Stimulated activated CD4-positive, alpha-beta T cell treated with anti-CD3 and anti-CD28 coated beads, Interleukin-4, amount 100 ng/mL, for 1 hour (primary cell): ENCODE results near the gene AP1S1.
"Not testable (repeated sequence)": the region's sequence is repeated elsewhere in the genome, so short reads cannot be mapped to it uniquely, and the experiment has no call there.

Source experiments
- DNase-seq: peaks from one replicate; pipeline ENCODE4 v3.0.0-alpha.2; 2020

The AP1S1 gene

DNA sequence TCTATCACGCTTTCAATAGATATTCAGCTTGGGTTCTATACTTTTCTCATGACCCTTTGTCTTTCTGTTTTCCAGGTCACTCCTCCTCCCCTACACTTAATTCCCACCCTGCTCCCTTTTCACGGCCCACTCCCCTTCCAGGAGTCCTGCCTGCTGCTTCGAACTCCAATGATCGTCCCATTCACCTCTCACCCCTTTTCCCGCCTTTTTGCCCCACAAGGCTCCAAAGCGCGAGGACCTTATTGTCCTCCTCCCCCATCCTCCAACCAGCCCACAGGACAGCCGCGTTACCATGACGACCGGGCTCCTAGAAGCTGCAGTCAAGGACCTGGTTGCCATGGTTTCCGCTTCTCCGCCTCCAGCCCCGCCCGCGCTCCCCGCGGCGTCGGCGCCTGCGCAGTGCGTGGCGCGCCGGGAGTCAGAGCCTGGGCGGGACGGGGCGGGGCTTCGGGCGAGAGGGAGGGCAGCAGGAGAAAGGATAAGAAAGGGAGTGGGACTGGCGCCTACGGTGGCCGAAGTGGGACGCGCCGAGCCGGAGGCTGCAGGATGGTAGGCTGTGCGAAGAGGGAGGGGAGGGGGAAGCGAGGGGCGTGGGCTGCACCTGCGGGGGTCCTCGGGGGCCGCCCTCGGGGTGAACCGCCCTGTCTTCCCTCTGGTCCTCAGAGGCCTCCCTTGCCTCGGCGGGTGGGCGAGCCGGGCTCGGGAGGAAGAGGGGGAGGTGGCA, at the start of gene AP1S1:
Gene AP1S1 (plus strand): TSS at position 508 of the 724 bp plus-strand sequence. CDS start 39 bp downstream, at position 547.
- peak; percentile 90 for DNase-seq

DNA sequence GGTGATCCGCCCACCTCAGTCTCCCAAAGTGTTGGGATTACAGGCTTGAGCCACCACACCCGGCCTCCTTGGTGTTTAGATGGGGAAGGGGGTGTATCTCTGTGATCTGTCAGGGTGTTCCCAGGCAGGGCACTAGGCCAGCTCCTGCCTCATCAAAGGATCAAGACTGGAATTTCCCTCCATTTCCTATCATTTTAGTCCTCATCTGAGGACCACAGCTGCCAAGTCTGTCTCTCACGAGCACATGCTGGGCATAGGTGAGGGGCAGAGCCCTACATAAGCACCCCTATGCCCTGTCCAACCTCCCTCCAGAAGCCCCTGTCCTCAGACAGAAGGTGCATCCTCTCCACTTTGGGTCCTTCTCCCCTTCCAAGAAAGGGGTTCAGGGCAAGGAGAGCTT, 49.5 kb upstream of the AP1S1 start:
- no peak for DNase-seq

DNA sequence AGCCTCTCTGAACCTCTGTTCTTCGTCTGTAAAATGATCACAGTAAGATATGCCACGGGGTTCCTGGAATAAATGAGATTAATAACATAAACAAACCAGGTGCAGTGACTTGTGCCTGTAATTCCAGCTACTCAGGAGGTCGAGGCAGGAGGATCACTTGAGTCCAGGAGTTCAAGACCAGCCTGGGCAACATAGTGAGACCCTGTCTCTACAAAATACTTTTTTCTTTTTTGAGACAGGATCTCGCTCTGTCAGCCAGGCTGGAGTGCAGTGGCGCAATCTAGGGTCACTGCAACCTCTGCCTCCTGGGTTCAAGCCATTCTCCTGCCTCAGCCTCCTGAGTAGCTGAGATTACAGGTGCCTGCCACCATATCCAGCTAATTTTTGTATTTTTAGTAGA, 49.0 kb upstream of the AP1S1 start:
- DNase-seq: not testable (repeated sequence)

DNA sequence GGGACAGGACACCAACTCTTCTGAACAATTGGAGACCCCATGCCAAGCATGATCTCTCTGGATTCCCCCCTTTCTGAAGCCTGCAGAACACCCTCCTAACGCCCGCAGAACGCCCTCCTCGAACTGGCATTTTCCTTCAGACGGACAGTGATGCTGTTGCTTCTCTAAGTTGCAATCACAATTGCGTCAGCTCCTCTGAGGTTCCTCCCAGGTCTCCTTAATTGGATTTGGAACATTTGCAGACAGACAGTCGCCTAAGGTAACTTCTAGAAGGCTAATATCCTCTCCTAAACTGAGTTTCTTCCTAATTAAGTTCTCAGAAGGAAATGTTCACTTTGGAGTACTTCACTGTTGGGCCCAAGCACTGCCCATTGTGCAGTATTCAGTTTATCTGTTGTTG, 47.9 kb upstream of the AP1S1 start:
- no peak for DNase-seq

DNA sequence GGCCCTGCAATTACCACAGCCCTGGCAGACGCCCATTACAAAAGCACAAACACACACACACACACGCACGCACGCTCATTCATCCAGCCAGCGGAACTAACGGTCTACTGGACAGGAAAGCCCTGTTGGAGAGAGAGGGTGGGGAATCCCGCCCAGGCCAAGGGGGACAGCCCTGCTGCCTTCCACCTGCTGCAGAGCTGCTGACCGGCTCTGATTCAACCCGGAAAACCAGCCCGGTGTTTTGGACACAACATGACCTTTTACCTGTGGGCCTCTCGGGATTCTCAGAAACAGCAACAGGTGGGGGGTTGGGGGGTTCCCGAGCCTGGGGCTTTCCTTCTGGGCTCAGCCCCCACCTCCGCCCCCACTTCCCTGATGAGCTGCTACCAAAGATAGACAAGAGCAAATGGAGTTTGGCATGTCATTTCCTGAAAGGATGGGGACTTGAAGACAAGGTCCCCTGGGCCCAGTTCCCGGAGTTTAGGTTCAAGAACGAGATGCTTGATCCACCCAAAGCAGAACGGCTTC, 45.9 kb upstream of the AP1S1 start:
- DNase-seq: no peak

DNA sequence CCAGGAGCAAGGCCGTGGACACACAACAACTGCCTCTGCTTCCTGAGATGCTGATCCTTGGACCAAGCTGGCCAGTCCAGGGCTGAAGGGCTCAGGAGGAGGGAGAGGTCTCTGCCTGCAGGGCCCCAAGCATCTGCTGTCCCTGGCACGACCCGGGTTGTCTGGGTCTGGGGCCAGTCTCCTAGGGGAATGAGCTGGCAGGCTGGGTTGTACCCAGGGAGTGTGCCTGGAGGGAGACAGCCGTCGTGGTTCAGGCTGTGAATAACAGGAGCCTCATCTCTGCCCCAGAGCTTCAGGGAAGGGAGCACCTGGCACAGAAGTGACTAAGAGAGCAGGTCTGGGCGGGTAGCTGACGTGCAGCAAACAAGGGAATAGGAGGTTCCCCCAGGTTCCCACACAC, 45.3 kb upstream of the AP1S1 start:
- no peak for DNase-seq

DNA sequence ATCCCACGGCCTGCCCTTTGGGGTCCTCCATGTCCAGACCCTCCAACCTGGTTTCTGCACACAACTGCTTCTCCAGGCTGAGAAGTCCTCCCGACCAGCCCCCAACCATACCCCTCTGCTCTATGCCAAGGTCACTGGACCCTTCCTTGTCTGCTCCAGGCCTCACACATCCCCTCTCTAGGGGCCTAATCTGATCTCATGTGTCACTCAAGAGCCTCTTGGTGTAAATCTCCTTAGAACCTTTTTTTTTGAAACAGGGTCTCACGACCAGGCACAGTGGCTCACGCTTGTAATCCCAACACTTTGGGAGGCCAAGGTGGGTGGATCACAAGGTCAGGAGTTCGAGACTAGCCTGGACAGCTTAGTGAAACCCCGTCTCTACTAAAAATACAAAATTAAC, 44.9 kb upstream of the AP1S1 start:
- no peak for DNase-seq

DNA sequence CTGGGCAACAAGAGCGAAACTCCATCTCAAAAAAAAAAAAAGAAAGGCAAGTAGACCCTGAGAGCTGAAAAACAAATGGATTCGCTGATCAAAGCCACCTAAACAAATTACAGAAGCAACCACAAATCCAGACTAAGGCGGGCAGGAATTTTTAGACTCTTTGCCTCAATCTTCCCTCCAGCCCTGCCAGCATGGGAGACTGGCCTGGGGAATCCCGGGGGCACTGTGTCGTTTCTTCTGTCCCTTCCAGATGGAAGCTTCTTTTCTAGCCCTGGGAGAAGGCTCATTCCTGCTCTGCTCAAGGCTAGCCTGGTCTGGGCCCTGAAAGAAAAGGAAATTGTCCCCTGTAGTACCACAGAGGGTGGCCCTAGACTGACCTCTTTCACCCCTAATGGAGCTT, 43.0 kb upstream of the AP1S1 start:
- DNase-seq: no peak

DNA sequence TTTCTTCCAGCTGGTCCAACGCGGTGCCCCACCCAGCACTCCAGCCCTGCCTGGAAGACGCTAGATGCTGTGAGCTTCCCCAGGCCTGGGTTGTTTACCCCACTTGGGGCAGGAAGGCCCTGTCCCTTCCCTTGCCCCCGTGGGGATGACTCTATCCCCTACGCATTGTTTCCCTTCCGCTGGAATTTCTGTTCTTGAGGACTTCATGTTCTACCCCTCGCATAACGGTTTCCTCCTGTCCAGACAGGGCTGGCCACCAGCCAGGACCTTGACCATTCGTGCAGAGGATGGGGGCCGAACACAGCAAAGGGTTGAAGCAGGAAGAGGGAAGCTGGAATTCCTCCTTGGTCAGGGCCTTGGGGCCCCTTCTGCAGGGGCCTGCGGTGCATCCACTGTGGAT, 42.0 kb upstream of the AP1S1 start:
- no peak for DNase-seq

DNA sequence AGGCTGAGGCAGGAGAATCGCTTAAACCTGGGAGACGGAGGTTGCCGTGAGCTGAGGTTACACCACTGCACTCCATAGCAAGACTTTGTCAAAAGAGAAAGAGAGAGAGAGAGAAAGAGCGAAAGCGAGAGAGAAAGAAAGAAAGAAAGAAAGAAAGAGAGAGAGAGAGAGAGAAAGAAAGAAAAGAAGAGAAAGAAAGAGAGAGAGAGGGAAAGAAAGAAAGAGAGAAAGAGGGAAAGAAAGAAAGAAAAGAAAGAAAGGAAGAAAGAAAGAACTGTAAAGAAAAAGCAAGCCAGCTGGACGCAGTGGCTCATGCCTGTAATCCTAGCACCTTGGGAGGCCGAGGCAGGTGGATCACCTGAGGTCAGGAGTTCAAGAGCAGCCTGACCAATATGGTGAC, 41.1 kb upstream of the AP1S1 start:
- DNase-seq: not testable (repeated sequence)

DNA sequence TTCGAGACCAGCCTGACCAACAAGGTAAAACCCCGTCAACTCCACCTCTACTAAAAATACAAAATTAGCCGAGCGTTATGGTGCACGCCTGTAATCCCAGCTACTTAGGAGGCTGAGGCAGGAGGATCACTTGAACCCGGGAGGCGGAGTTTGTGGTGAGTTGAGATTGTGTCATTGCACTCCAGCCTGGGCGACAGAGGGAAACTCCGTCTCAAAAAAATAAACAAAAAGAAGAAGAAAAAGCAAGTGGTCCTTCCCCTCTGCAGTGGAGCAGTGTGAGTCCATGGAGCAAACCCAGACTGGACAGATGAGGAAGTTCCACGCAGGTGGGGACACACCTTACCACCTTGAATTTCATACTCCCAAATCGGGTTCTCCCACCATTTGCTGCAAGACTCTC, 40.4 kb upstream of the AP1S1 start:
- DNase-seq: no peak

DNA sequence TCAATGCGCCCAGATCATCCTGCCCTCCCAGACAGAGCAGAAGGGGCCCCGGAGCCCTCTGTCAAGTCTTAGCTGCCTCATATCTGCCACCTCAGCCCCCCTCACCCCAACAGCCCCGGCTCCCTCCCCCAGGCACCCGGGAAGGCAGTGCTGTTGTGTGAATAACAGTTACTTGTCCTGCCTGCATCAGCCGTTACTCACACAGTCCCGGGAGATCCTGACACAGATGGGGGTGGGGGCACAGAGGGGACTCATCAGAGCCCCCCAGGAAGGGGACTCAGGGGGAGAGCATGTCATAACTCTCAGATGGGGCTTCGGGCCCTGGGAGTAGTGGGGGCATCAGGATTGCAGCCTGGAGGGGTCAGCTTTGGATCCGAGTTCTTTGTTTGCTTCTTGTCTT, 39.8 kb upstream of the AP1S1 start:
- DNase-seq: no peak

DNA sequence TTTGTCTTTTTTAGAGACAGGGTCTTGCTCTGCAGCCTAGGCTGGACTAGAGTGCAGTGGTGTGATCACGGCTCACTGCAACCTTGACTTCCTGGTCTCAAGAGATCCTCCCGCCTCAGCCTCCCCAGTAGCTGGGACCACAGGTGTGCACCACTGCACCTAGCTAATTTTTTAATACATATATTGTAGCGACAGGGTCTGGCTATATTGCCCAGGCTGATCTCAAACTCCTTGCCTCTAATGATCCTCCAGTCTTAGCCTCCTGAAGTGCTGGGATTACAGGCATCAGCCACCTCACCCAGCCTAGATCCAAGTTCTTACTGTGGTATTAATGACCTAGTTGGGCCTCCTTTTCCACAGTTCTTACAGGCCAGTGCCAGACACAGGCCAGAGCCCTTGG, 39.1 kb upstream of the AP1S1 start:
- no peak for DNase-seq

DNA sequence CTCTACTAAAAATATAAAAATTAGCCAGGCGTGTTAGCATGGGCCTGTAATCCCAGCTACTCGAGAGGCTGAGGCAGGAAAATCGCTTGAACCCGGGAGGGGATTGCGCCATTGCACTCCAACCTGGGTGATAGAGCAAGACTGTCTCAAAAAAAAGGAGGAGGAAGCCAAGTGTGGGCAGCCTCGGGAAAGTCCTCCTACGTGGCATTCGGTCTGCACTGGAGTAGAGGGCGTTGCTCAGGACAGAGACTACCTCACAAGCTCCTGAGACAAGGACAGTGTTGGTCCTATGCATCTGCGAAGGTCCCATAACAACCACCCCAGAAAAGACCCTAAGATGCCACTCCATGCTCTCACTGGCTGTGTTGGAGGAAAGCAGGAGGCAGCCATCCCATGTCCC, 37.4 kb upstream of the AP1S1 start:
- no peak for DNase-seq

DNA sequence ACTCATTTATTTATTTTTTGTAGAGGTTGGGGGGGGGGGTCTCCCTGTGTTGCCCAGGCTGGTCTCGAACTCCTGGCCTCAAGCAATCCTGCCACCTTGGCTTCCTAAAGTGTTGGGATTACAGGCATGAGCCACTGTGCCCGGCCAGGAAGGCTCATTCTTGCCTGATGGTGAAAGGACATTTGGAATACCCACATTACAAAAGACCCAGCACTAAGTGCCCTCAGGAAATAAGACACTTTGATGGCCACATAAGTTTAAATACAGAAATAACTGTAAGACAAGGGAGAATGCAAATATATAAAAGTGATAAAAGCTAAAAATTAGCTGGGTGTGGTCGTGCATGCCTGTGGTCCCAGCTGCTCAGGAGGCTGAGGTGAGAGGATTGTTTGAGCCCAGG, 35.4 kb upstream of the AP1S1 start:
- DNase-seq: no peak

DNA sequence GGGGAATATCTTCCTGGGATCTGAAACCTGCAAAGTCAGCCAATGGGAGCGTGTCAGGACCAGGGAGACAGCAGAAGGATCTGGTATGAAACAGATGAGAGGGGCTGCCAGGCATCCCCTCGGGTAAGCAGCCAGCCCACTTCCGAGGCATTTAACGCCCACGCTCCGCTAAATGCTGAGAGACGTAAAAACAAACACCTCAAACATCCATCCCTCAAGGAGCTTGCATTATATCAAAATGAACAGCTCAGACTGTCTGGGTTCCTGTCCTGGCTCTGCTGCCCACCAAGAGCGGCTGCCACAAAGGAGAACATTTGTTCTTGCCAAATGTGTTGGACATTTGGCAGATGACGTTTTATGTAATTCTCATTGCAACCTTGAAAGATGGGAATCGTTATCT, 34.4 kb upstream of the AP1S1 start:
- no peak for DNase-seq

DNA sequence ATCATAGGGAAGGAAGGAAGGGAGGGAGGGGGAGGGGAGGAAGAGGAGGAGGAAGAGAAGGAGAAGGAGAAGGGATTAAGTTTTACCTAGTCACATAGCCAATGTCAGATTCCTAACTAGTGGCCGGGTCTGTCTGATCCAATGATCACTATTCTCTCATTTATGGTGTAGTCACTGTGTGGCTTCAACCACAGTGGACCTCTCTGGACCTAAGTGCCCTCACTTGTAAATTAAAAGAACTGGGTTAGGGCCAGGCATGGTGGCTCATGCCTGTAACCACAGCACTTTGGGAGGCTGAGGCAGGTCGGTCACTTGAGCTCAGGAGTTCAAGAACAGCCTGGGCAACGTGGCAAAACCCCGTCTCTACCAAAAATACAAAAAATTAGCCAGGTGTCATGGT, 34.0 kb upstream of the AP1S1 start:
- DNase-seq: no peak

DNA sequence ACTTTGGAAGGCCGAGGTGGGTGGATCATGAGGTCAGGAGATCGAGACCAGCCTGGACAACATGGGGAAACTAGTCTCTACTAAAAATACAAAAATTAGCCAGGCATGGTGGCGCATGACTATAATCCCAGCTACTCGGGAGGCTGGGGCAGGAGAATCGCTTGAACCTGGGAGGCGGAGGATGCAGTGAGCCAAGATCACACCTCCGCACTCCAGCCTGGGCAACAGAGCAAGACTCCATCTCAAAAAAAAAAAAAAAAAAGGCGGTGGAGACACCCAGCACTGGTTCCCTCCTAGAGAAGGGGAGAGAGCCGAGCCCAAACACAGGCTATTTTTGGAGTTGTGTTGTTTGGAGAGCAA, 32.7 kb upstream of the AP1S1 start:
- not testable (repeated sequence) for DNase-seq

DNA sequence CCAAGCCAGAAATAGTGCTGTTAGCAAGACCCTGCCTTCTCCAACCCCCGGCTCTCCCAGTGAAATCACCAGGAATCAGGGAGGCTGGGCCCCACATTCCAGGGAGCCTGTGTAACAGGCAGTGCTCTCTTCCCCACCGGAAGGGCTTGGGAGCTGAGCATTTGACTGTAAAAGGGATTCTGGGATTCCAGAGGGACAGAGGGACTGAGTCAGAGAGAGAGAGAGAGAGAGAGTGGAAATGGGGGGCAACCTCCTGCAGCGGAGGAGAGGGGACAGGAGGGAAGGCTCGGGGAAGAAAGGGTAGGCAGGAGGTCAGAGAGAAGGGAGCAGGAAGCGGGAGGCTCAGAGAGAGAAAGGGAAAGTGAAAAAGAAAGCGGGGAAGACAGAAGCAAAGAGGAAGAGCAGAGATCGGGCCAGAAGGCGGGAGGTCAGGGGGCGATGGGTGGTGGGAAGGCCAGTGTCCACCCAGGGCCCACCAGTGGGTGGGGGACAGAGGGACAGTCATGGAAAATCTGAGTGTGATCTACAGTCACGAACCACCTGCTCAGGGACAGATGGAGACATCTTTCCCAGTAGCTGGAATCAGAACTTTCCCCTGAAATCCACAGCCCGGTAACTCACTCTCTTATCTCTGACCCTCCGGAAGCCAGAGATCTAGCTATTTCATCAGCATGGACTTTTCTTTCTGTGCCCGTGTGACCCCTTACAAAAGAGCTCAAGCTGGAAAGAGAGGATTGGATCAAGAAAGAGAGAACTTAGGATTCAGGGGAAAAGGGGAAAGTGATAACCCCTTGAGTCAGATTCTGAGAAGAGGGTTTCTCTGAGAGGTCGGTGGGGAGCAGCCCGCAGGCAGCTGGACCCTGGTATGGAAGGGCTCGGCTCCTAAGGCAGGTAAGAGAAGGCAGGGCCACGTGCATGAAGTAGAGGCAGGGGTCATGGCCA, 32.0 kb upstream of the AP1S1 start:
- no peak for DNase-seq

DNA sequence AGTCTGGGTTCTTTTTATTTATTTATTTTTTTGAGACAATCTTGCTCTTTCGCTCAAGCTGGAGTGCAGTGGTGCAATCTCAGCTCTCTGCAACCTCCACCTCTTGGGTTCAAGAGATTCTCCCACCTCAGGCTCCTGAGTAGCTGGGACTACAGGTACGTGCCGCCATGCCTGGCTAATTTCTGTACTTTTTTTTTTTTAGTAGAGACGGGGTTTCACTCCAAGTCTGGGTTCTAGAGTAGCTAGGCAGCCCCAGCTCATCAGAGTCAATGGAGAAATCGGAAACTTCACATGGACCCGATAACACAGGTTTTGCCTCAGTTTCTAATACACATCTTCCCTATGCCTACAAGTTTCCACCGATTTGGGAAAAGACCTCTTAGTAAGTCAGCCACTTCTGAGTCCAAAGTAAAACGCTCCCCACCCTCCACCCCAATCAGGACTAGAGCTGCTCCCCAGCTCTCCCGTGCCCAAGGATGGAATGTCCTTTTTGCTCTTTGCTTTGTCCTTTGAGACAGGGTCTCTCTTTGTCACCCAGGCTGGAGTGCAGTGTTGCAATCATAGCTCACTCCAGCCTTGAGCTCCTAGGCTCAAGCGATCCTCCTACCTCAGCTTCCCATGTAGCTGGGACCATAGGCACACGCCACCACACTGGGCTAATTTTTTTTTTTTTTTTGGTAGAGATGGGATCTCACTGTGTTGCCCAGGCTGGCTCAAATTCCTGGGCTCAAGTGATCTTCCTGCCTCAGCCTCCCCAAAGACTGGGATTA, 31.2 kb upstream of the AP1S1 start:
- no peak for DNase-seq

DNA sequence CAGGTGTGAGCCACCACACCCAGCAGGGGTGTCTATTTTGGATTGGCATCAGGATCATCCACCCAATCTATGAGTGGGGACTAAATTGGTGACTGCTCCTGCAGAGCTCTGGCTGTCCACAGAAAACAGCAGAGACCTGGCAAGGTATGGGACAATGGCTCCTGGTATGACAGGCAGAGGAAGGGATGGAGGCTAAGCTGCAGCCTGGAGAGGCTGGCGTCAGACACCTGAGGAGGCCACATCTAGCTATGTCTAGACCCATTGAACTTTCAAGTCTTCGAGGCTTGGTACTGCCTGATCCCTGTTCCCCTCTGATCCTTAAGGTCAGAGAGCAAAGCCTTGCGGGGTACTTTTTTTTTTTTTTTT, 30.6 kb upstream of the AP1S1 start:
- no peak for DNase-seq

DNA sequence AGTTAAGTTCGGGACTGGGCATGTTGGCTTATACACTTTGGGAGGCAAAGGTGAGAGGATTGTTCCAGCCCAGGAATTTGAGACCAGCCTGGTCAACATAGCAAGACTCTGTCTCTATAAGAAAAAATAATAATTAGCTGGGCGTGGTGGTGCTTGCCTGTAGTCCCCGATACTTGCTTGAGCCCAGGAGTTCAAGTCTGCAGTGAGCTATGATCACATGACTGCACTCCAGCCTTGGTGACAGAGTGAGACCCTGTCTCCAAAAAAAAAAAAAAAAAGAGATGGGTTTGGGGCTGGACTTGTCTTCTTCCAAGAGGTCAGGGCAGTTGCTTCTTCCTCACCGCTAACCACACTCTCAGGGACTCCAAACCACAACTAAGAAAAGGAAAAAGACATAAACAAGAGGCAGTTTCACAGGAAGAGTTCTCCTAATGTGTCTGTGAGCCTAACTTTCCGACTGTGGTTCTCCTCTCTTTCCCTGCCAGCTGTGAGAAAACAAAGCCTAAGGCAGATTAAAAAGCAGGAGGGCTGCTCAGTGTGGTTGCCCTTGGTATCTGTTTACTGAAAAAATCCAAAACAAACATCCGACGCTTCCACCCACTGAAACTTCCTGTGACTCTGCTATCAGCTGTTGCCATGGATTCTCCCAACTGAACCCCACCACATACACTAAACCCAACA, 29.8 kb upstream of the AP1S1 start:
- DNase-seq: no peak
